Ectodermal cell (in vitro differentiated cells): ENCODE measurements around the gene ADI1.
"Not testable (repeated sequence)": the region's sequence is repeated elsewhere in the genome, so short reads cannot be mapped to it uniquely, and the experiment has no call there.

Experiments used
- H3K27ac ChIP-seq: 2 replicates; pipeline ENCODE4 v1.7.0; 2013; ENCODE audit warnings: mild to moderate bottlenecking, low read depth, low read length; ENCODE audit not compliant: insufficient read depth, poor library complexity, severe bottlenecking
- H3K27me3 ChIP-seq: 2 replicates; pipeline ENCODE4 v1.7.0; 2013; ENCODE audit warnings: mild to moderate bottlenecking, low read length; ENCODE audit not compliant: insufficient read depth, control insufficient read depth, poor library complexity, severe bottlenecking
- H3K36me3 ChIP-seq: one replicate; pipeline ENCODE4 v1.7.0; 2013; ENCODE audit warnings: low read length; ENCODE audit not compliant: control insufficient read depth, insufficient read depth
- H3K4me1 ChIP-seq: one replicate; pipeline ENCODE4 v1.7.0; 2013; ENCODE audit warnings: low read length; ENCODE audit not compliant: control insufficient read depth, insufficient read depth
- H3K4me3 ChIP-seq: 2 replicates; pipeline ENCODE4 v1.7.0; 2013; ENCODE audit warnings: low read depth, low read length, control low read depth; ENCODE audit not compliant: insufficient read depth
- H3K9me3 ChIP-seq: 2 replicates; pipeline ENCODE4 v1.7.0; 2013; ENCODE audit warnings: mild to moderate bottlenecking, low read length, moderate library complexity; ENCODE audit not compliant: control insufficient read depth
- WGBS, 2 experiments: methylation state at CpG; one replicate each; pipeline ENCODE4 v1.1.7; 2013; ENCODE audit warnings: missing lambda C conversion rate in 2 of 2; 5-methylcytosine and 5-hydroxymethylcytosine counted together

ADI1 gene

DNA sequence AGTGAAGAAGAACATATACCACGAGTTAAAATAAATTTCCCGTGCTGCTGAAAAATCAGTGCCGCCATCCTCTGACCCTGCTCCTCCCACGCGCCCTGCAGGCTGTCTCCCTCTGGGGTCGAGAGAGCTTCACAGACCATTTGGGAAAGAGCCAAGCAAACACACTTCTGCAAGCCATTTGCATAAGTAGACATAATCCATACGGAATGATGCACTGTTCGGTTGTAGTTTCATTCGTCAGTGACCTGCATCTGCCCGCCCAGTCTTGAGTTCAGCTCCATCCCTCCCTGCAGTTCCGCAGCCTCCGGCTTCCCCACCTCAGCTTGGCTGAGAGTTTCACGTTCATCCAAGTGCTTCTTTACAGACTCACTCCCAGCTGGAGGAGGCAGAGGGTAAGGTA is 70.2 kb downstream of the ADI1 start:
- no peaks in the 10 kb centered on the region for H3K27me3 ChIP-seq
- peaks cover 9% of the 10 kb centered on the region for H3K36me3 ChIP-seq
- H3K4me1 ChIP-seq: peaks cover 6% of the 10 kb centered on the region
- H3K27ac ChIP-seq: no peak overlapping the region
- no peak overlapping the region for H3K4me3 ChIP-seq
- 93 to 96% methylated on average over 13 of the region's 13 CpGs for WGBS, 2 experiments
- H3K9me3 ChIP-seq: no peaks in the 10 kb centered on the region

DNA sequence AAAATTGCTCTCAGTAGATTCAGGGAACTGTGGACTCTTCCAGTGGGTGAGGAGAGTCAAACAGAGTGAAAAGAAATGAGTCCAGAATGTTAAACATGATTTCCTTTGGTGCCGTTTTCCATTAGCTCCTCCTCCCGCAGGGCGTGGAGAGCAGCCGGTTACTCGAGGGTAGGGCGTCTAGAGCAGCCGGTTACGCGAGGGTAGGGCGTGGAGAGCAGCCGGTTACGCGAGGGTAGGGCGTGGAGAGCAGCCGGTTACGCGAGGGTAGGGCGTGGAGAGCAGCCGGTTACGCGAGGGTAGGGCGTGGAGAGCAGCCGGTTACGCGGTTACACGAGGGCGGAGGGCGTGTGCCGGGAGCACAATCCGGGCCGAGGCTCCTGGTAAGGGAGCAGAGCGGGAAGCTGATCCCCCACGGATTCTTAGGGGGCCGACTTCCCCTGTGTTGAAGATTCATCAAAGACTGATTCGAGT is 70.9 kb downstream of the ADI1 start:
- not testable (repeated sequence) for H3K27me3 ChIP-seq, H3K27ac ChIP-seq, H3K9me3 ChIP-seq, H3K4me1 ChIP-seq, H3K4me3 ChIP-seq
- H3K36me3 ChIP-seq: peaks cover 13% of the 10 kb centered on the region
- 94 to 95% methylated on average over 35 of the region's 35 CpGs for WGBS, 2 experiments

DNA sequence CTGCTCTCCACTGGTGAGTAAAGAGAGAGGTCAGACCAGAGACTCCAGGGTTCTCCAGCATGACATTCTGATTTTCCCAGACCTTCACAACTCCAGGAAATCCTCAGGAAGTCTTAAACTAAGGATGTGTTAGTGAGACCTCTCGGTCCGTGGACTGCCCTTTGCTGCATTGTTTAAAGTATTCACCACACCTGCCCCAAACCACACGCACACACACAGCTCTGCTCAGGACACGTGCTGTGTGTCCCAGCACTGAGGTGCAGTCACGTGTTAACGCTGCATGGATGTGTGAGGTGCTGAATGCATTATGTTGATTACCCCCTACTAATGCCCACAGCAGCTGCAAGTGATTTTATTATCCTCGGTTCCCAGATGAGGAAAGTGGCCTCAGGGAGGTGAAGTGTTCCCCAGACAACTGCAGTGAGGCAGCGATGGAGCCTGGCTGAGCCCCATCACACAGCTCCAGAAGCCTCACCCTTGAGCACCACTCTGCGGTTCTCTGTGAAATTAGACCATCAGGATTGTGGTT is 71.5 kb downstream of the ADI1 start:
- peaks cover 13% of the 10 kb centered on the region for H3K36me3 ChIP-seq
- no peaks in the 10 kb centered on the region for H3K9me3 ChIP-seq
- 94 to 95% methylated on average over 9 of the region's 9 CpGs for WGBS, 2 experiments

More for the DNA sequence above, 71.5 kb downstream of the ADI1 start:
- Histone ChIP-seq H3K4me1 (peaks cover 6% of the 10 kb centered on the region), H3K27ac (no peak overlapping the region), H3K4me3 (no peak overlapping the region), H3K27me3 (no peaks in the 10 kb centered on the region)
